K562 (cell line): ENCODE data around the gene CMIP. TPM values are rescaled to one million over a fixed set of nuclear protein-coding genes. Genes with fewer than 3 reads are reported as not detected.

ENCODE experiments used
- GABPA ChIP-seq: fragments of 200-800 bp; sonication (Bioruptor generic); conservative IDR thresholded peaks from 2 replicates; pipeline ENCODE4 v1.6.1; 2016; ENCODE audit warnings: low read depth, missing genetic modification characterization, missing compliant biosample characterization
- HINFP ChIP-seq: fragments of 450-650 bp; conservative IDR thresholded peaks from 2 replicates; pipeline ENCODE4 v1.6.1; 2016; ENCODE audit warnings: missing genetic modification characterization, low read depth, mild to moderate bottlenecking, control low read depth, missing compliant biosample characterization
- POLR2G ChIP-seq: fragments of 200-400 bp; formaldehyde crosslinking; IDR thresholded peaks from 2 replicates; pipeline ENCODE4 v1.6.1; 2017; ENCODE audit warnings: low read depth, mild to moderate bottlenecking, antibody characterized with exemption, low read length, moderate library complexity
- SMAD4 ChIP-seq: fragments of 250-450 bp; sonication (Bioruptor Pico); conservative IDR thresholded peaks from 2 replicates; pipeline ENCODE4 v1.8.0; 2021; ENCODE audit warnings: inconsistent platforms, mild to moderate bottlenecking, moderate library complexity
- TRIM28 ChIP-seq: fragments of 450-650 bp; IDR thresholded peaks from 2 replicates; pipeline ENCODE4 v1.6.1; 2017
- USF2 ChIP-seq: sonication (generic); formaldehyde crosslinking; IDR thresholded peaks from 2 replicates; pipeline ENCODE4 v1.5.0; 2020; ENCODE audit warnings: missing genetic modification reagents
- ZNF589 ChIP-seq: fragments of 200-800 bp; sonication (Bioruptor generic); IDR thresholded peaks from 2 replicates; pipeline ENCODE4 v1.6.1; 2016; ENCODE audit warnings: low read depth, missing genetic modification characterization, missing compliant biosample characterization
- ZNF639 ChIP-seq, 2 experiments: fragments of 200-800 bp in 1 of 2; sonication (Bioruptor generic) in 1 of 2; sonication (generic) in 1 of 2; formaldehyde crosslinking in 1 of 2; IDR thresholded peaks in 1 of 2; conservative IDR thresholded peaks in 1 of 2; 2 replicates each; pipeline versions ENCODE4 v1.5.0 to v1.6.1; 2016 to 2020; ENCODE audit warnings: missing compliant biosample characterization in 1 of 2, missing genetic modification characterization in 1 of 2, missing genetic modification reagents in 1 of 2
- polyA plus RNA-seq, 8 experiments: library from polyadenylated mRNA; depleted of rRNA in 4 of 8; stranded (reverse) in 5 of 8; unstranded in 3 of 8; fragments of >200 nt; fragmentation: Nextera tagmentation in 2 of 8; fragmentation: Illumina TruSeq in 1 of 8; extraction: Ambion mirVana in 2 of 8; extraction: Trizol in 1 of 8; gene quantifications; 2 replicates each; pipeline versions ENCODE4 v1.2.1 to v1.2.3, GENCODE V29; 2011 to 2014; ENCODE audit warnings: inconsistent platforms in 1 of 8, missing spikeins in 1 of 8
- total RNA-seq, 7 experiments: library from RNA; depleted of rRNA in 6 of 7; stranded (reverse); fragments of >200 nt in 6 of 7; fragmentation: Illumina TruSeq in 2 of 7; extraction: Trizol in 2 of 7; gene quantifications; 2 replicates each; pipeline versions ENCODE4 v1.2.1 to v1.2.3, GENCODE V29; 2011 to 2021; ENCODE audit warnings: low replicate concordance in 1 of 7
- TF ChIP-seq, protein P1 (sequence below), 2 experiments: IDR thresholded peaks; 2 replicates each; pipeline ENCODE4 v1.6.1; 2011; ENCODE audit warnings: borderline replicate concordance in 1 of 2, control low read depth in 1 of 2, low read depth in 1 of 2, low read length in 1 of 2, mild to moderate bottlenecking in 1 of 2, mixed read lengths in 1 of 2, moderate library complexity in 1 of 2; ENCODE audit not compliant: insufficient read depth in 1 of 2, insufficient read length in 1 of 2, poor library complexity in 1 of 2, severe bottlenecking in 1 of 2; ENCODE audit errors: extremely low read depth in 1 of 2

The CMIP gene
- total and polyA plus RNA-seq, 9 of the 15 experiments (the other 6 are each of a cell fraction or from before 2014, with no cell fraction given): 0.94 to 82.5 (median 10.3) TPM

GRCh38 chr16:81444448-81445121 is at the start of gene CMIP (continued):
- TF ChIP-seq HINFP (tag) (no peak), ZNF589 (CRISPR knock-in tag) (peak; percentile 46; the same call in 1 of the 2 replicates), SMAD4 (peak; percentile 42; the same call in 1 of the 2 replicates), GABPA (tag) (peak; percentile 25; the same call in 1 of the 2 replicates), ZNF639 (CRISPR knock-in tag; conservative IDR thresholded peaks at IDR 0.05 in 1 of 2, IDR thresholded peaks at IDR 0.05 in 1 of 2) (peak in 1 of 2 experiments; percentile 92; a peak in 2 of 4 replicates), USF2 (CRISPR knock-in tag) (peak; percentile 84), POLR2G (peak; percentile 67), TRIM28 (no peak)
- TF ChIP-seq, protein P1, sequence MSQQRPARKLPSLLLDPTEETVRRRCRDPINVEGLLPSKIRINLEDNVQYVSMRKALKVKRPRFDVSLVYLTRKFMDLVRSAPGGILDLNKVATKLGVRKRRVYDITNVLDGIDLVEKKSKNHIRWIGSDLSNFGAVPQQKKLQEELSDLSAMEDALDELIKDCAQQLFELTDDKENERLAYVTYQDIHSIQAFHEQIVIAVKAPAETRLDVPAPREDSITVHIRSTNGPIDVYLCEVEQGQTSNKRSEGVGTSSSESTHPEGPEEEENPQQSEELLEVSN (IDR thresholded peaks at IDR 0.05; ENCODE audit: borderline replicate concordance in 1 of 2, extremely low read depth in 1 of 2, insufficient read depth in 1 of 2, insufficient read length in 1 of 2, low read depth in 1 of 2, low read length in 1 of 2, poor library complexity in 1 of 2, severe bottlenecking in 1 of 2): peak; percentile 45 to 88
